Lung microvascular endothelial cell (primary cell): ENCODE measurements around the gene RGS16. TPM values are rescaled to one million over a fixed set of nuclear protein-coding genes. Genes with fewer than 3 reads are reported as not detected.
A peak's percentile ranks its signal among the peaks of the same experiment; 100 is the strongest.
"Not testable (repeated sequence)": the region's sequence is repeated elsewhere in the genome, so short reads cannot be mapped to it uniquely, and the experiment has no call there.

ENCODE experiments used
- DNase-seq, 2 donors: peaks; one replicate each; pipeline versions ENCODE4 v3.0.0 to v3.0.0-alpha.2; 2010; ENCODE audit warnings: low read depth in 2 of 2
- total RNA-seq: library from RNA; depleted of rRNA; stranded (reverse); fragments of >200 nt; gene quantifications from 2 replicates; pipeline ENCODE4 v1.2.1, GENCODE V29; 2014

RGS16 gene, protein sequence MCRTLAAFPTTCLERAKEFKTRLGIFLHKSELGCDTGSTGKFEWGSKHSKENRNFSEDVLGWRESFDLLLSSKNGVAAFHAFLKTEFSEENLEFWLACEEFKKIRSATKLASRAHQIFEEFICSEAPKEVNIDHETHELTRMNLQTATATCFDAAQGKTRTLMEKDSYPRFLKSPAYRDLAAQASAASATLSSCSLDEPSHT
- 0.65 and 1.4 TPM in 2 replicates for total RNA-seq

DNA sequence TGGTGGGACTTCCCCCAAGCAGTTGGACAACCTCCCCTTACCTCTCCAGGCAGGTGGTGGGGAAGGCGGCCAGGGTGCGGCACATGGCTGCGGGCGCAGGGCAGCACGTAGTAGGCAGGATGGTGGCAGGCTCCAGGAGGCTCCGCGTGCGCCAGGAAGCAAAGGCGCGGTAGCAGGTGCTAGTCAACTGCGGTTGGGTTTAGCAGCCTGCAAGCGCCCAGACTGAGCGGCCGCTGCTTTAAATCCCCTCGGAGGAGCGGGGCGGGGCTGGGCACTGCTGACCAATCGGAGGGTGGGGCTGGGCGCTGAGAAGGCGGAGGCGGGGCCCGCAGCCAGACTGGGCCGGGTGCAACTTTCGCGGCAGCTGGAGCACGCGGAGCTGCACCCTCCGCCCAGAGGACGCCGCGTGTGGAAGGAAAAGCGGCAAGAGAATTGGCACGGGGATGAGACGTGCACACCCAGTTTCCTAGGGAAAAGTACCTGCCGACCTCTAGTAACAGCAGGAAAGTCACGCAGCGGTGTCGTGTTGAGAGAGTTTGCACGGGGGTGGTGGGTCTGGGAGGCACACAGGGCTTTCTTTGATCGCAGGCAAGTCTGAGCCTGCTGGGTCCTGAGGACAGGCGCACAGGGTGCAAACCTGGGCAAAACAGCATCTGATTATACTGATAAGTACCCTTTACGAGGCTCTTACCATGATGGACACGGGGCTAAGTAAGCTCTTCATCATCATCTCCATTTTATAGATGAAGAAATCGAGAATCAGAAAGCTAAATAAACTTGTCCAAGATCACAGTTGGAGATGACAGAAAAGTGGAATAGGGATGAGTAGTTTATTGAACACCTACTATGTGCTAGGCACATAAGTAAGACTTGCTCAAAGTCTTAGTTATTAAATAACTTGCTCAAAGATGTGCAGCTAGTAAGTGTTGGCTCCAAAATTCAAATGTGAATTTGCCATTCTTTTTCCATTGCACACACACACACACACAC, at the start of gene RGS16:
TSS of gene RGS16 (minus strand) at position 215 of the 990 bp plus-strand sequence. CDS start at position 85, 130 bp downstream.
- peak; percentile 62 to 78 for DNase-seq

DNA sequence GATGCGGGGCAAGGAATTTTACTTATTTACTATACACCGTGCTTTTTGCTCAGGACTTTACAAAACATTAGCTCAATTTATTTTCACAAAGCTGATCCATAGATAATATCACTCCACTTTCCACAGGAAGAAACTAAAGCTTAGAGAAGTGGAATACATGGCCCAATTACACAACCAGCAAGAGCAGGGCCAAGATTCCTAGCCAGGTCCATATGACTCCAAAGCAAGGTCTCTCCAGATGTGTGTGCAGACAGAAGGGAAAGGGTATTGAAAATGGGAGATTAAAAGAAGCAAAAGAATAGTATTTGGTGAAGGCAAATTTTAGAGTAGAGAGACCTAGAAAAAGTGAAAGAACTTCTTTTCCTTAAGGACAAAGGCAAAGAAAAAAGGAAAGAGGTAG, 49.8 kb upstream of the RGS16 start:
- no peak for DNase-seq

GRCh38 chr1:182652933-182653332, 48.7 kb upstream of the RGS16 start:
- no peak for DNase-seq

GRCh38 chr1:182651339-182651724, 47.1 kb upstream of the RGS16 start:
- no peak for DNase-seq

- no peak for DNase-seq
These were observed 46.6 kb upstream of the RGS16 start for GRCh38 chr1:182650678-182651338.

GRCh38 chr1:182649041-182649440, 44.9 kb upstream of the RGS16 start:
- no peak for DNase-seq

DNA sequence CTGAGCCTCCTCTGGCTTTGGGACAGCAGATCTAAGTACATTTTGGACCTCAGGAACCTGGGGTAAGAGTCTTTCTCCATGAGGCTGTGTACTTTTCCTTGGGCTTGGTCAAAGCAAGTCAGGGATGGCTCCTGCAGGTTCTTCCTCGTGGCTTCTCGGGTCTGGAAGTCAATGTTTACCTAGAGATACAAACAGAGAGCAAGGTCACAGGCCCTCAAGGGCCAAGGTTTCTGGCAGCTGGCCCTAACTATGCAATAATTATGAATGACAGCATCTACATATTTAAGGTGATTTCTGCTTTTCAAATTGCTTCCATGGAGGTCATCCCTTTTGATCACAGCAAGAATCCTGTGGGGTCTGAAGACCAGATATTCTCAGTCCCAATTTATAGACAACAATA, 42.5 kb upstream of the RGS16 start:
- no peak for DNase-seq

GRCh38 chr1:182644886-182645285, 40.7 kb upstream of the RGS16 start:
- no peak for DNase-seq

- no peak for DNase-seq
These were observed 39.5 kb upstream of the RGS16 start for GRCh38 chr1:182643699-182644098.

GRCh38 chr1:182642461-182642860, 38.3 kb upstream of the RGS16 start:
- no peak for DNase-seq

- no peak for DNase-seq
These were observed 37.4 kb upstream of the RGS16 start for GRCh38 chr1:182641561-182641960.

DNA sequence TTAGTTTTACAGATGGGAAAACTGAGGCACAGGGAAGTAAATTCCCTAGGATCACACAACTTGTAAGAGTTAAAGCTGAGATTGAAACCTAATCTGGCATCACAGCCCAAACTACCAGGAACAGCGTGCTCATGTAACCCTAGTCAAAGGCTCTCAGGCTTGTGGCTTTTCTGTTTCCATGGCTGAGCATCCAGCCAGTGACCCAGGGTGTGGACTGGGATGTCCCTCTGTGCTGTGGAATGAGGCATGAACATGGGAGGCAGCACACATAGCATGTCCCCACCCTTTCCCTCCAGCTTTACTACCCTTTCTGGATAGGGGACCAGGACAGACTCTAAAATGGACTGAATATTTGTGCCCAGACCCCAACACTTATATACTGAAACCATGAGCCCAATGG, 35.1 kb upstream of the RGS16 start:
- DNase-seq: no peak

DNA sequence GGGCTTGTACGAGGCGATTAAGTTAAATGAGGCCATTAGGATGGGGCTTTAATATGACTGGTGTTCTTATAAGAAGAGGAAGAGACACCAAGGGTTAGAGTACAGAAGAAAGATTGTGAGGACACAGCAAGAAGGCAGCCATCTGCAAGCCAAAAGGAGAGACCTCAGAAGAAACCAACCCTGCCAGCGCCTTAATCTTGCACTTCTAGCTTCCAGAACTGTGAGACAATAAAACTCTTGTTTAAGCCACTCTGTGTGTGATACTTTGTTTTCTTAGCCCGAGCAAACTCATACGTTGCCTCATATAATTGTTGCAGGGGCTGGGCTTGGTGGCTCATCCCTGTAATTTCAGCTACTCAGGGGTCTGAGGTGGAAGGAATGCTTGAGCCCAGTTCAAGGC, 33.6 kb upstream of the RGS16 start:
- no peak for DNase-seq

GRCh38 chr1:182635871-182636270, 31.7 kb upstream of the RGS16 start:
- DNase-seq: no peak

GRCh38 chr1:182634306-182635072, 30.3 kb upstream of the RGS16 start:
- no peak for DNase-seq

GRCh38 chr1:182633657-182634281, 29.6 kb upstream of the RGS16 start:
- DNase-seq: no peak

GRCh38 chr1:182633031-182633430, 28.8 kb upstream of the RGS16 start:
- DNase-seq: no peak

DNA sequence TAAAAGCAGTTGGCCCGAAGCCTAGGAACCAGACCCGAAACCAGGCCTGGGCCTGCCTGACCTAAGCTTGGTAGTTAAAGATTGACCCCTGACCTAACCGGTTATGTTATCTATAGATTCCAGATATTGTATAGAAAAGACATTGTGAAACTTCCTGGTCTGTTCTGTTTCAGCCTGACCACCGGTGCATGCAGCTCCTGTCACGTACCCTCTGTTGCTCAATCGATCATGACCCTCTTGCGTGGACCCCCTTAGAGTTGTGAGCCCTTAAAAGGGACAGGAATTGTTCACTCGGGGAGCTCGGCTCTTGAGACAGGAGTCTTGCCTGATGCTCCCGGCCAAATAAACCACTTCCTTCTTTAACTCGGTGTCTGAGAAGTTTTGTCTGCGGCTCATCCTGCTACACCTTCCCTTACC, 28.3 kb upstream of the RGS16 start:
- not testable (repeated sequence) for DNase-seq

DNA sequence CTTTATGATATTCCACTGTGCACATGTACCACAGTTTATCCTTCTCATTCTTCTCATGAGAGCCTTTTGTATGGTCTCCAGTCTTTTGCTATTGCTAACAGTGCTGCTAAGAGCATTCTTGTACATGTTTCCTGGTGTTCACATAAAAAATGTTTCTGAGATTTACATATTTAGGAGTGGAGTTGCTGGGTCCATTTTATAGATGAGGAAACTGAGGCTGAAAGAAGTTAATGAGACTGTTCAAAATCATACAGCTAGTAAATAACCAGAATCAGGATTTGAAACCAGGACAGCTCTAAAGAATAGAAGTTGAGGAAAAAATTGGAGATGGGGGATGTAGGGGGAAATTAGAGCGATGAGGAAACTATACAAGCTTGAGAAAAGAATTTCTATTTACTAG, 27.8 kb upstream of the RGS16 start:
- no peak for DNase-seq

DNA sequence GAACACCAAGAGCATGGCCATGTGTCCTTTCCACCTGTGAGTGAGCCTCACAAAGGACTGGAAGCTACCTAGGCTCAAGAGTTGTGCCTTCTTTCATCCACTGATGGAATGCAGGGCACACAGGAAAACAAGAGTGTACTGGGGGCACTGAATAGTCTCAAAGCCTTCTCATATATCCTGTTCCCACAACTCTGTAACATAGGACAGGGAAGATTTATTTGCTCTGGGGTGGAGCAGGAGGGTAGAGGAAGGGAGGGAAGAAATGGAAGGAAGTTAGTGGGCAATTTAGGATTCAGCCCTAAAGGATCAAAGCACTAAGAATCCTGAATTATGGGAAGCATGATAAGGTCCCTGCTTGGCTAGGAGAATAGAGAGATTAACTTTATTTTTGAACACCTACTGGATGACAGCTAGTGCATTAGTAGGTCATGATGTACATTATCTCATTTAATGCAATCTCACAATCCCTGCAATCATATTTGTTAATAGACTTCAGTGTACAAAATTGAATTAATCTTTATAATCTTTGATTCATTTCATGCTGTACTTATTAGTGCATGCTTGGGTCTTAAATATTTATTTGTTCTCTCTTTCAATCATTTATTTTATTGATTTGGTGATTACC, 27.0 kb upstream of the RGS16 start:
- DNase-seq: no peak

GRCh38 chr1:182630586-182630985, 26.4 kb upstream of the RGS16 start:
- no peak for DNase-seq
